HS-5 (cell line): ENCODE data around the gene WSCD2.

ENCODE experiments used
- DNase-seq: peaks from one replicate; pipeline ENCODE4 v3.0.0-alpha.2; 2012; ENCODE audit warnings: low read depth

The WSCD2 gene

DNA sequence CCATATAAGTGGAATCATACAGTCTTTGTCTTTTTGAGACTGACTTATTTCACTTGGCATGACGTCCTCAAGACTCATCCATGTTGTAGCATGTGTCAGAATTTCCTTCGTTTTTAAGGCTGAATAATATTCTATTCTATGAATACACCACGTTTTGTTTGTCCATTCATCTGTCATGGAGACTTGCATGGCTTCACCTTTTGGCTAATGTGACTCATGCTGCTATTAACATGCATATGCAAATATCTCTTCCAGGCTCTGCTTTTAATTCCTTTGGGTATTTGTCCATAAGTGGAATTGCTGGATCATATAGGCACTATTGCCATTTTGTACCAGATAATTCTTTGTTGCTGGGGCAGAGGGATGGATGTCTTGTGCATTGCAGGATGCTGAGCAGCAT, 19.6 kb upstream of the WSCD2 start:
- DNase-seq = no peak

DNA sequence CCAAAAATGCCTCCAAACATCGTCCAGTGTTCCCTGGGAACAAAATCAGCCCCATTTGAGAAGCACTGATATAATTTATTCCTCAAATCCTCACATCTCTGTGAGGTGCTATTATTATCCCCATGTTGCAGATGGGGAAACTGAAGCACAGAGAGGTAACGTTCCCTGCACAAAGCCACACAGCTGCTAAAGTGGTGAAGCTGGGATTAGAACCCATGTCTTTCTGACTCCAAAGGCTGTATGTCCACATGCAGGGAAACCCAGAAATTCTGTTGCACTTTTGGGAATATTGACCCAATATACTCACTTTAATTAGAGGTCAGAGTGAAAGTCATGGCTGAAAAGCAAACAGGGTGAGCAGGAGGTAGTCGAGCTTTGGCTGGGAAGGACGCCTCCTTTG, 19.1 kb upstream of the WSCD2 start:
- DNase-seq = no peak

DNA sequence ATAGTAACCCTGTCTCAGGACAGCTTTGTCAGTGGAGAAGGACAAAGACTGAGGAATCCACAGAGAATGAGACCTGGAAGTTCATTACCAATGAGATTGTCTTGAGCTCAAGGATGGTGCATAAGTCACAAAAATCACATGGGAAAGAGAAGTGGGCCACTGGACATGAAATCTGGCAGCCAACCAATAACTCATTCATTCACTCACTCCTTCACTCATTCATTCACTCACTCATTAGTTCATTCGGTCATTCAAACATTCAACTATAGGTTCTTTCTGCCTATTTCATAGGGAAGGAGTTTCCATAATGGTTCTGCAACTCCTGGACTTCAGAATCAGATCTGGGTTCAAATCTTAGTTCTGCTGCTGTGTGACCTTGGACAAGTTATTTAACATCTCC, 18.2 kb upstream of the WSCD2 start:
- DNase-seq = no peak

DNA sequence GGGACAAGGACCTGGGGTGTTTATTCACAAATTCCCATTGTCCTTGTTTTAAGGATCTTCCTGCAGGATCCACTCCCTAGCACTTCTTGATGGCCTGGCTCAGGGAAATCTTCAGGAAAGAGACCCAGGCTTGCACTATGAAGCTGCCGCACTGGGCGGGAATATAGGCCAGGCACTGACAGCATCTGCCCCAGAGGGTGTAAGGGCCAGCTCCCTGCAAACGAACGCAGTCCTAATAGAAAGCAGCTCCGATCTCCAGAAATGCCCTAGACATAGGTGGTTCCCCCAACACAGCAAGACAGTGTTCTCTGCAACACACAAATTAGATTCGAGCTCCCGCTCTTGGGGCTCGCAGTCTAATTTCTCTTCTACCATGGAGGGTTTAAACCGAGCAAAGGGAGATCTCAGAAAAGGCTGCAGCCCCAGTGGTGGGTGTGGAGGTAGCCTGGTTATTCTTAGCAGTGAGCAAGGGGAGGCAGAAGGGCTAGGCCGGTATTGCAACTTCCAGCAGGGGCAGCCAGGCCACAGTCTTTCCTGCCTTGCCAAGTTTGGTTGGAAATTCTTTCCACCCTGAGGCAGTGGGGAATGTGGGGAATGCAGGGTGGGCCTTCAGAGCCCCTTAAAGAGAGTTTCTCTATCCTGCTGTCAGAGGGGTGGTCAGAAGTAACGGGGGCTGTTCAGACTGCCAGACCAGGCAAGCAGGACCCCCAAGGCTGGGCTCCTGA, 16.1 kb upstream of the WSCD2 start:
- no peak for DNase-seq

DNA sequence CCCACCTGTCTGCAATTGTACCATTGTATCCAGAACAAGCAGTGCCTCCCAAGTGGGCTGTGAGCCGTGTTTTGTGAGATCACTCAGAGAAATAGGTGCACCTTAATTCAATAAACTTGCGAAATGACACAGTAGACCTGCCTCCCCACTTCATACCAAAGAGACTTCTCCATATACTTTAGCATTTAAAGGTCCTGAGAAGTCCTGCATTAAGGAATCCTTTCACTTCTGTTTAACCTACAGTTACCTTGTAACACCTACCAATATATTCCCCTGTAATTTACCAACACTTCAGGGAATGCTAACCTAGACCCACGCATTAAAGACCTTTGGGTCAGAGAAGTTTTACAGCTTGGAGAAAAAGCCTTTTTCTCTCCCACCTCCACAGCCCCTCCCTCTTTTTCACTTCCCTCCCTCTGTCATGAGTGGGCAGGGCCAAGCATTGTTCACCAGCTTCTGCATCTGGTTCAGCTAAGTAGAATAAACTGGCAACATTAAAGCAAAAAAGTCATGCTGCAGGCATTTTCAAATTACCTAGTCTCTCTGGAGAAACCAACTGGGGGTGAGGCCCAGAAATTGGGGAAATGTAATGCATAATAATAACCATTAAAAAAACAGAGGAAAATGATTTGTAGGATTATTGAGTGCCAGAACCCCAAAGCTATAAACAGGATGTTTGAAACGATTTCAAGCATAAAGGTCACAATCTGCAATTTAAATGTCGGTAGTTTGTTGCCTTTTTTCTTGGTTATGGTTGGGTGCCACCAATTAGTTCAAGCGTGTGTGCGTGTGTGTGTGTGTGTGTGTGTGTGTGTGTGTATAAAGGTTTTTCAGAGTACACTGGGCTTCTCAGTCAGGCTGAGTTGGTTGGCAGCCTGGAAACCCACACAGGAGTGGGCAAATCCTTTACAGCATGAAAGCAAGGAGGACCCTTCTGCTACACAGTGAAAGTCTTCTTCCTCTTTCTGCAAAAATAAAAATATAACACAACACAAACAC, 13.7 kb upstream of the WSCD2 start:
- no peak for DNase-seq

DNA sequence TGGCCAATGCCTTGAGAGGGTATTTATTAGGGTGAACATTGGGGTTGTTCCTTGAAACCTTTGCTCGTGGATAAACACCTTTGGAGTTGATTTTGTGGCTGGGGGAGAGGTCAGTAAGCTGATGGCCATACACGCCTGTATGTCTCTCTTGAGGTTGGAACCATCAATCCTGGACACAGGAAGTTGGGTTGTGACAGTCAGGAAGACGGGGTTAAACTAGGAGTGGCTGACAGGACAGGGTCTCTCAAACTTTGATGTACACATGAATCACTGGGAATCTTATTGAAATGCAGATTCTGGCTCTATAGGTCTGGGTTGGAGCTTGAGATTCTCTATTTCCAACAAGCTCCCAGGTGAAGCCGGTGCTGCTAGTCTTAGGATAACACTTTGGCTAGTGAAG, 12.8 kb upstream of the WSCD2 start:
- no peak for DNase-seq

DNA sequence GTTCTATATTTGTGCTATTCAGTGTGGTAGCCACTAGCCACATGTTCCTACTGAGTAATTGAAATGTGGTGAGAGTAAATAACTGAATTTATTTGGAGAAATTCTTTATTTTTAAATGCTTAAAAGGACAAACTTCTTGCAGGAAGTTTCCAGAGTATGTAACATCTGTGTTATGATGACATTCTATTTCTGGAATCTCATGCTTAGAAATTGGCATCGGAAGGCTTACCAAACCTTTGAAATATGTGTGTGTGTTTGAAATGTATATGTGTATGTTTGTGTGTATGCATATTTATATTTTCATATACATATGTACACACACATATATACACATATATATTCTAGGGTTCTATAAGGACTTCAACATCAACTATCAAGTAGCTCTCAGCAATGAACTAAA, 12.4 kb upstream of the WSCD2 start:
- no peak for DNase-seq

DNA sequence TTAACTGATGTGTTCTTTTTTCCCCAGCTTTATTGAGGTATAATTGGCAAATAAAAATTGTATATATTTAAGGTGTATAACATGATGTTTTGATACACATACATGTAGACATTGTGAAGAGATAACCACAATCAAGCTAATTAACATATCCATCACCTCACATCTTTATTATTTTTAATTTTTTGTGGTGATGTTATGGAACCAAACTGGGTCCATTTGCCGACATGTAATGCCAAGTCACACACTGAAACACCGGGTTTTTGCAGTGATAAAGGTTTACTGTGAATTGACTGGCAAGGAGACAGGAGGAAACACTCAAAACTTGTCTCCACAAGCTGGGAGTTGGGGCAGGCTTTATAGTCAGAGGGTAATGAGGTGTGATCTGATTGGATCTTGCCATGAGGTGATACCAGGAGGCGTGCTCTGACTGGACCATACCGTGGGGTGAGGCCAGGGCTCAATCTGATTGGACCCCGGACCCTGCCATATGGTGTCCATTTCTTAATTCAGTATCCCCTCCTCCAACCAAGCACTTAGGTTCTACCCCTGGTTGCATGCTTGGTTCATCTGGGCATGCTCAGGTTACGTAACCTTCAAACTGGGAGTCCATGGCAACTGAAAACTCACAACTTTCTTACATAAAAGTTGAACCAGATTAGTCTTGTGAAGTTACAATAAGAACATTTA, 11.8 kb upstream of the WSCD2 start:
- DNase-seq = no peak

DNA sequence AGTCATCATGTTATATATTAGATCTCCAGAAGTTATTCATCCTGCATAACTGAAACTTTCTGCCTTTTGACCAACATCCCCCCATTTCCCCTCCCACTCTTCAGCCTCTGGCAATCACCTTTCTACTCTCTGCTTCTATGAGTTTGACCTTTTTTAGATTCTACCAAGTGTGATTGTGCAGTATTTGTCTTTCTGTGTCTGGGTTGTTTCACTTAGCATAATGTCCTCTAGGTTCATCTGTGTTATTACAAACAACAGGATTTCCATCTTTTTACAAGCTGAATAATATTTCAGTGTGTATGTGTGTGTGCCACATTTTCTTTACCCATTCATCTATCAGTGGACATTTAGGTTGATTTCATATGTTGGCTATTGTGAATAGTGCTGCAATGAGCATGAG, 11.2 kb upstream of the WSCD2 start:
- DNase-seq = no peak

DNA sequence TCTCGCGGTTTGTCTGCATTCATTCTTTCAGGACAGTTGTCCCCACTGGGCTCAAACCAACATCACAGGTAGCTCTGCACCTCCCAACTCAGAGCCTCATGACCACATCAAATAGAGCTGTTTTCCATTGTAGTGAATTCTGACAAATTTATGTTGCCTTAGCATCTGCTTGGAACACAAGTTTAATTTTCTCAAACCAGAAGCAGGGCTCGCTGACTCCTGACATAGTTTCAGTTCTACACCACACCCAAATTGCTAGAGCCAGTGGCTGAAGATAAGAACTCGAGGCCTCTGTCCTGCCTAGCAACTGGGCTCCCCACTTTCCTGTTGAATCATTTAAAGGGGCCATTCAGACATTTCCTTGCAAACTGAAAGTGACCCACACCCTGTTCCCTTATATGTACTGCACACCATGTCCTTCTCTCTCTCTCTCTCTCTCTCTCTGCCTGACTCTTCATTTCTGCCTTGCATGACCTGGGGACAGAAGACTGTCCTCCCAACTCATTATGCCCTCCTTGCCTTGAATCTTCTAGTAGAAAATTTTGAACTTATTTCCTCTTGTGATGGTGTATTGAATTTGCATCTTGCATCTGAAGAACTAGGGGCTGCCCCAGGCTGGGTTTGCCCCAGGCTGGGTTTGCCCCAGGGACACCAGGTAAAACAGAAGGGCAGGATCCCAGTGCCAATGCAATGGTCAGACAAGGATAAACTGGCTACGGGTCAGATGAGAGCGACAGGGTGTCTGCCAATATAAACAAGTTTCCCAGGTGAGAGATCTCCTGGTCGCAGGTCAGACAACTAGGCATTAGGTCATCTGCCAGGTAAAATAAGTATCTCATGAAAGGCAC, 9.7 kb upstream of the WSCD2 start:
- DNase-seq = no peak

DNA sequence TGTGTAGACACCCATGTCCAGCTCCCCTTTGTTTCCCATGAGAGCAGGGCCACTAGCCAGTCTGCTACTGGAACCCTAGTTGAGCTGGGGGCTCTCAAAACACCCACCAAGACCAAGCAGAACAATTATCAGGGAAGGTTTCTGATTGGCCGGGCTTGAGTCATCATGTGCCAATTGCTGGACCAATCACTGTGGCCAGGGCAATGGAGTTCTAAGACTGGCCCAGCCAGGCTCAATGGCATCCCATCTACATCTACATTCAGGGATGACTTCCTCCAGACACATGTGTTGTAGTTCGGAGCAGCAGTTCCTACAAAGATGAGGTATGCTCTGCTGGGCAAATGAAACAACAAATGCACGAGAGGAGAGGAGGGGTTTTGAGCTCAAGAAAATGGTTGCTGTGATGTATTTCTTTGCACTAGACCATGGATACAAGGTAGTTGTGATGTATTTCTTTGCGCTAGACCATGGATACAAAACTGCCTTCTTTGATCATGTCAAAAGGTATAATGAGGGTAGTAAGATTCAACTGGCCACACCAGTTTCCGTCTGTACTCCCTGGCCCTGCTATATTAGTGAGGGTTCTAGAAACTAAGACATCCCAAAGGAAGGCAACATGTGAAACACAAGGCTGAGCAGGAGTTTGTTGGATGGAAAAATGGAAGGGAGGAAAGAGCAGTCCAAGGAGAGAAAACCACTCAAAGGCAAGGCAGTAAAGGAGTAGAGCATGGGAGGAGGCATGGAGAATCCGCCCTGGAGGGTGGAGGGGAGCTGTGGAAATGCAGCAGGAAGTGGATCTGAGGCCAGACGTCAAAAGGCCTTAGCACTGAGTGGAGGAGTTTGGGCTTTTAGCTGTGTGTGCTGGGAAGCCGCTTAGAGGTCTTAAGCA, 8.9 kb upstream of the WSCD2 start:
- DNase-seq = no peak

DNA sequence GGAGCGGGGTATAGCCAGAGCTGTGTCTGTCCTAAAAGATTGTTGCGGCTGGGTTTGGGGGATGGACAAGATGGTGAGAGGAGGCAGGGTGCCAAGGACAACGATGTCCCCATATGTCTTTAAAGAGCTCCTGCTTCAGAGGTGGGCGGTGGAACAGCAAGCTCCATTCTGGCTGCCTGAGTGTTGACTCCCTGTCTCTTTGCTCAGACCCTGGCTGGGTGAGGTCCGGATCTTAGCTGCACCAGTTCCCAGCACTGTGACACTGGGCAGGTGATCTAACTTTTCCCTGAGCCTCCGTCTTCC, 8.3 kb upstream of the WSCD2 start:
- no peak for DNase-seq

DNA sequence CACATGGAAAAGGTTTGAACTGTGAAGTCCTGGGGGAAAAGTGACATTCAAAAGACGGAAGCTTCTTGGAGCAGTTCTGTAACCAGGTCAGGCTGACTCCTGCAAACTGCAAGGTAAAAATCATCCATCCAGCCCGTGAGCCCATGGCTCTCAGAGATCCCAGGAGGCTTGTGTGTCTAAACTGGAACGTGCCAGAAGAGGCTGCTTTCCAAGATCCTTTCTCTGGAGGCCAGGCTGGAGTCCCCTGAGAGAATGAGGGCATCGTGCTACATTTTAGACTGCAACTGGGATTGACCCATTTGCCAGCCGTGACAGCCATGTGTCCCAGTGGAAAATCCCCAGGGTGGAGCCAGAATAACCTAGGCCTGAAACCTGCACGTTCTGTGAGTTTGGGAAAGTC, 7.8 kb upstream of the WSCD2 start:
- no peak for DNase-seq

DNA sequence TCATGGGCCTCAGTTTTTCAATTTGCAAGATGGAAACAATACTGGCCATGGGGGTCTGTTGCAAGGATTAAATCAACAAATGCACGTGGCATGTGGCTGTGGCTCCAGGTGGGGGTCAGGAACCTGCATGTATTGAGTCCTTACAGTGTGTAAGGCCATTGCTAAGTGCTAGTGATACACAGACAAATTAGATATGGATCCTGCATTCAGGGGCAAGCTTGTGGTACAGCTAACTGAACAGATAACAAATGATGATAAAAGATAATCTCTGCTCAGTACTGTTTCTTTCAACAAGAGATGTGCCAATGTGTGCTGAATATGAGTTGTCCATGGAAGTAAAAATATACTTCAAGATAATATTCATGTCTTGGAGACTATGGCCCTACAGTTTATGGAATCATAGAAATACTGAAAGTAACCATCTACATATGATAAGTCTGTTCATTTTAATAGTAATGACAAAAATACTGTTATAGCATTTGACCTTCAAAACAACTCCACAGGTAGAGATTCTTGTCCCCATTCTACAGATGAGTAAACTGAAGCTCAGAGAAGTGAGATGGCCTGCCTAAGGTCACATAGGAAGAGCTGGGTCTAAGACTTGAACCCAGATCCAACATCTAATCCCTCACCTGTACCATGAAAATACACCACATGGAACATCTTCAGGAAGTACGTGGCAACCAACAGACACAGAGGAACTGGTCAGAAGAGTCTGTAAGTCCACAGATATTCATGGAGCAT, 7.2 kb upstream of the WSCD2 start:
- DNase-seq = no peak

DNA sequence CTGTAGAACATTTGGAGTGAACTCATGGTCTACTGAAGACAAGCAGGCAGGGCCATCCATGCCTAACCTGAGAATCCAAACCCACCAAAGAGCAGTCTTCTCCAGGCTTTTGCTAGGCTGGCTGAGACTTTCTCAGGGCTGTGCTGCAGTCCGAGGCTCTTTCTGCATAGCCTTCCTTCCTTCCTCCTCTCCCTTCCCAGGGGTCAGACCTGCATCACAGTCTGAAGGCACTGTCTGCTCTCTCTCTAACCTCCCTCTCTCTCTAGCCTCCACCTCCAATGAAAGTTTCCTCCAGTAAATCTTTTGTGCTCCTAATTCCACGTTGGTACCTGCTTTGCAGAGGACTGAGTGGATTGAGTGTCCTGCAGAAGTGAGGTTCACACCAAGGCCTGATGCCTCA, 6.4 kb upstream of the WSCD2 start:
- DNase-seq = no peak

DNA sequence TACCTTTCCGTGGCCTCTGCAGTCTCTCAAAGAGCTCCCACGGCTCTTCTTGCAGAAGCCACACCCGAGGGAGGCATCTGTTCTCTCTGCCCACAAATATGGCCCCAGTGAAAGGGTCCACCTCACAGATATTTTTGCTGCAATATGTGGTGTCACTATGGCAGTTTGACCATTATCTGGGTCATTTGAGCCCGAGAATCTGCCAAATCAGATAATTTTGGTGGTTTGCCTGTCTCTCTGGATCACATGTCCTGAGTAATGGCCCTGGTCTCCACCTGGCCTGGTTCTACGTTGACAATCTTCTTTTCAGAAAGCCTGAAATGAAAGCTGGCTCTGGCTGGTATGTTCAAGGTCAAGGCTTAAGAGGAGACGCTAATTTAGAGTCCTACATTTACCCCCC, 5.7 kb upstream of the WSCD2 start:
- DNase-seq = no peak

DNA sequence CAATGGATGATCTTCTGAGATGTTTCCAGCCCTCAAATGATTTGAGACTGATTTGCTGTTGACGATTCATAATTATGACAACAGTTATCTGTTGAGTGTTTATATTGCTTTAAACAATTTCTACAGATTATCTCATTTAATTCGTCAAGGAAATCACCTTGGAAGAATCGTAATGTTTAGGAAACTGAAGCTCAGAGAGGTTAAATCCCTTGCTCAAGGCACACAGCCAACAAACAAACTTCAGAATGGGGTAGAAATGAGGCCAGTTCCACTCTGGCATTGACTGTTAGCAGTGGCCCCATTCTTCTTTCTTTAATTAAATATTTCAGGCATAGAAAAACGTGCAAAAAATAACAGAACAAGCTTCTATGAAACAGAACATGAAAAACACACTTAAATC, 4.0 kb upstream of the WSCD2 start:
- no peak for DNase-seq

DNA sequence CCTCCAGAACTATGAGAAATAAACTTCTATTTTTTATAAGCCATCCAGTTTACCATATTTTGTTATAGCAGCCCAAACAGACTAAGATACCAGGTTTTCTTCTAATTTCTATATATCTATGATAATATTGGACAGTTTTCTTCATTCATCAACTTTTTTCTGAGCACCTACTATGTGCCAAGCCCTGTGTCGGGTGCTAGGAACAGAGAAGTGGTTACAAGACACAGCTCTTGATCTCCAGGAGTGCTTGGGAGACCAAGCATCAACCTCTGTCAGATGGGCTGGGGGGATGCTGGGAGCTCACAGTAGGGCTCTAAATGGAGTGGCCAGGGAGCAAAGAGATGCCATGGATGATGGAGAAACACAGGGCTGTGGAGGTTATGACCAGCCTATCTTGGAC, 2.9 kb upstream of the WSCD2 start:
- DNase-seq = no peak

DNA sequence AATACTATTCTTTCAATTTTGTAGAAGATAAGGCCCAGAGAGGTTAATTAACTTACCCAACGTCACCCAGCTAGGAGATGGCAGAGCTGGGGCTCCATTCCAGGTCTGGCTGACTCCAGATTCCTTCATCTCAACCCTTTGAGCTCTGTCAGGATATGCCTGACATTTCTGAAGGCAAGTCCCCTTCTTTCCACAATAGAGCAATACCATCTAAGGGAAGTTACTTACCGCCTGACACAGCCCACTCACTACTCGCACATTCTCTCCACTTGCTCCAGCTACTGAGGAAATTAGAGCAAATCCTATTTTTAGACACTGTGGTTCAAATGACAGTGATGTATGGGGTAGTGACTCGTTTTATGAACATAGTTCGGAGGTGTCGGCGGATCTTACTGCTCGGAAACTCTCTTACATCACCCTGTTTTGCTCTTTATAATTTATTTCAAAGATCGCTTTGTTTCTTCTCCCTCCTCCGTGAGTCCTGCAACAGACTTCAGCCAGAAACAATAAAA, 2.0 kb upstream of the WSCD2 start:
- DNase-seq = no peak

DNA sequence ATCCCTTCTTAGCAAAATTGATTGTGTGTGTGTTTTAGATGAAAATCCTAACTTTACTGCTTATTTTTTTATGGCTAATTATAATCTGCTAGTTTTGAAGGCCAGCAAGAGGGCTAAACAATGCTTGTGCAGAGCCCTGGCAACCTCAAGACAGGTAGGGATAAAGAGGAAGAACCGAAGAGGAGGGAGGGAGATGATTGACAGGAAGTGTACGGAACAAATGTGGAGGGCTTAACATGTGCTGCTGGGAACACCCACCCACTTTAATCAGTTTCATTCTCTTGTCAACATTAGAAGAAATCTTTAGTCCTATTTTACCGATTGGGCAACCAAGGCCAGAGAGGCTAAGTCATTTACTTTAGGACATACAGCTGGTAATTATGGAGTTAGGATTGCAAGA, 1.4 kb upstream of the WSCD2 start:
- no peak for DNase-seq
